K562 (cell line): ENCODE results near the gene EML6. TPM values are rescaled to one million over a fixed set of nuclear protein-coding genes. Genes with fewer than 3 reads are reported as not detected.

Experiments
- ATAC-seq: fragments of 200-7000 bp; cut with Tn5 transposase; 3 replicates; pipeline ENCODE4 v1.9.1; 2020; ENCODE audit warnings: moderate library complexity
- BruUV-seq: library from RNA; stranded (reverse); fragments of 400-500 nt; replicated peaks from 2 replicates; lab custom pipeline; 2021; lab: Mats Ljungman, UMichigan
- CTCF ChIA-PET: fragments of 300-600 bp; formaldehyde crosslinking; extraction: SDS; loops from one replicate; lab custom pipeline; 2021; ENCODE audit warnings: low intra/inter-chr PET ratio; lab: Yijun Ruan, JAX
- POLR2A ChIA-PET: fragments of 300-600, 350-650 bp; sonication (Branson Sonifier 250); formaldehyde crosslinking; extraction: SDS; loops from one replicate; lab custom pipeline; 2021; ENCODE audit warnings: antibody characterized with exemption, inconsistent platforms; lab: Yijun Ruan, JAX
- DNase-seq, 4 experiments: peaks; one replicate each; pipeline versions ENCODE4 v3.0.0 to v3.0.0-alpha.2; 2011 to 2018; ENCODE audit warnings: low spot score in 3 of 4, mixed read lengths in 3 of 4; ENCODE audit errors: extremely low read depth in 1 of 4
- FAIRE-seq: peaks from 2 replicates; lab custom pipeline; 2011; peaks lifted over from hg19 to GRCh38; lab: Jason Lieb, UNC
- H2AFZ ChIP-seq: 2 replicates; pipeline ENCODE4 v1.6.0; 2011; ENCODE audit warnings: low read depth, low read length, control low read depth, inconsistent platforms
- H3K27ac ChIP-seq: fragments of 200-600 bp; 3 replicates; pipeline ENCODE4 v1.8.0; 2011; ENCODE audit warnings: low read depth, mild to moderate bottlenecking, control low read depth, inconsistent platforms, low read length, moderate library complexity, mixed read lengths; ENCODE audit errors: extremely low read depth
- H3K27me3 ChIP-seq, 2 experiments: fragments of 300-600 bp in 1 of 2; 2 replicates in 1 of 2; 3 replicates in 1 of 2; pipeline versions ENCODE4 v1.6.0 to v1.8.0; 2011; ENCODE audit warnings: inconsistent platforms in 2 of 2, low read length in 2 of 2, mild to moderate bottlenecking in 1 of 2, mixed read lengths in 1 of 2, moderate library complexity in 1 of 2; ENCODE audit not compliant: control insufficient read depth in 2 of 2, insufficient read depth in 2 of 2
- H3K36me3 ChIP-seq: fragments of 300-600 bp; 3 replicates; pipeline ENCODE4 v1.8.0; 2011; ENCODE audit warnings: mild to moderate bottlenecking, low read length, inconsistent platforms; ENCODE audit not compliant: control insufficient read depth, insufficient read depth
- H3K4me1 ChIP-seq, 2 experiments: fragments of 200-600 bp in 1 of 2; replicated peaks in 1 of 2; 2 replicates in 1 of 2; 3 replicates in 1 of 2; pipeline versions ENCODE4 v1.5.1 to v1.8.0; 2011; ENCODE audit warnings: inconsistent platforms in 2 of 2, low read length in 2 of 2, mild to moderate bottlenecking in 1 of 2, mixed read lengths in 1 of 2, moderate library complexity in 1 of 2; ENCODE audit not compliant: control insufficient read depth in 2 of 2, insufficient read depth in 2 of 2
- H3K4me2 ChIP-seq: 2 replicates; pipeline ENCODE4 v1.6.1; 2011; ENCODE audit warnings: low read length, control low read depth, inconsistent platforms, mixed read lengths; ENCODE audit not compliant: insufficient read depth
- H3K4me3 ChIP-seq: fragments of 200-600 bp; sonication (generic), shearing (Covaris generic); 2 replicates; pipeline ENCODE4 v1.5.1; 2016; ENCODE audit warnings: control low read depth, inconsistent platforms
- H3K79me2 ChIP-seq: fragments of 200-600 bp; 3 replicates; pipeline ENCODE4 v1.8.0; 2011; ENCODE audit warnings: low read length, inconsistent platforms; ENCODE audit not compliant: control insufficient read depth, insufficient read depth
- H3K9ac ChIP-seq, 2 experiments: 2 replicates each; pipeline versions ENCODE4 v1.6.0 to v1.6.1; 2011; ENCODE audit warnings: low read depth in 2 of 2, low read length in 2 of 2, control low read depth in 1 of 2, inconsistent platforms in 1 of 2, mild to moderate bottlenecking in 1 of 2, mixed read lengths in 1 of 2; ENCODE audit not compliant: insufficient read depth in 1 of 2
- H3K9me1 ChIP-seq: one replicate; pipeline ENCODE4 v1.6.0; 2011; ENCODE audit warnings: inconsistent platforms, mild to moderate bottlenecking, low read length, moderate library complexity; ENCODE audit not compliant: control insufficient read depth, insufficient read depth
- H3K9me3 ChIP-seq: replicated peaks from 2 replicates; pipeline ENCODE4 v1.5.1; 2011; ENCODE audit warnings: low read depth, low read length, inconsistent platforms; ENCODE audit not compliant: control insufficient read depth, insufficient read depth
- H4K20me1 ChIP-seq: replicated peaks from 2 replicates; pipeline ENCODE4 v1.6.1; 2011; ENCODE audit warnings: low read length, inconsistent platforms, mixed read lengths; ENCODE audit not compliant: control insufficient read depth, insufficient read depth
- RBM22 ChIP-seq: fragments of 200-400 bp; formaldehyde crosslinking; IDR thresholded peaks from 2 replicates; pipeline ENCODE4 v1.6.1; 2018; ENCODE audit warnings: low read length, low read depth; ENCODE audit not compliant: poor library complexity, severe bottlenecking
- WGBS: fragments of 100-300 bp; shearing (Covaris generic); methylation state at CpG from one replicate; pipeline ENCODE4 v1.1.6; 2016; ENCODE audit warnings: low coverage, mixed read lengths; ENCODE audit not compliant: insufficient coverage; ENCODE audit errors: missing lambda C conversion rate; 5-methylcytosine and 5-hydroxymethylcytosine counted together
- in situ Hi-C: fragments of 300-500 bp; cut with MboI; formaldehyde crosslinking; loops from 4 replicates; pipeline ENCODE4 v1.15.0; 2018; ENCODE audit warnings: inconsistent platforms, mixed read lengths
- intact Hi-C: fragments of 100-400 bp; cut with micrococcal nuclease; formaldehyde crosslinking; loops from 2 replicates; pipeline ENCODE4 v1.14.2; 2022
- polyA plus RNA-seq, 8 experiments: library from polyadenylated mRNA; depleted of rRNA in 4 of 8; stranded (reverse) in 5 of 8; unstranded in 3 of 8; fragments of >200 nt; fragmentation: Nextera tagmentation in 2 of 8; fragmentation: Illumina TruSeq in 1 of 8; extraction: Ambion mirVana in 2 of 8; extraction: Trizol in 1 of 8; gene quantifications; 2 replicates each; pipeline versions ENCODE4 v1.2.1 to v1.2.3, GENCODE V29; 2011 to 2014; ENCODE audit warnings: inconsistent platforms in 1 of 8, missing spikeins in 1 of 8
- total RNA-seq, 7 experiments: library from RNA; depleted of rRNA in 6 of 7; stranded (reverse); fragments of >200 nt in 6 of 7; fragmentation: Illumina TruSeq in 2 of 7; extraction: Trizol in 2 of 7; gene quantifications; 2 replicates each; pipeline versions ENCODE4 v1.2.1 to v1.2.3, GENCODE V29; 2011 to 2021; ENCODE audit warnings: low replicate concordance in 1 of 7
- TF ChIP-seq, protein P1 (sequence below): sonication (generic); formaldehyde crosslinking; IDR thresholded peaks from 2 replicates; pipeline ENCODE4 v1.8.0; 2022; ENCODE audit warnings: missing genetic modification reagents, mild to moderate bottlenecking, borderline replicate concordance

The EML6 gene
- total and polyA plus RNA-seq, 9 of the 15 experiments (the other 6 are each of a cell fraction or from before 2014, with no cell fraction given), result 0.07 to 0.56 (median 0.25) TPM

DNA sequence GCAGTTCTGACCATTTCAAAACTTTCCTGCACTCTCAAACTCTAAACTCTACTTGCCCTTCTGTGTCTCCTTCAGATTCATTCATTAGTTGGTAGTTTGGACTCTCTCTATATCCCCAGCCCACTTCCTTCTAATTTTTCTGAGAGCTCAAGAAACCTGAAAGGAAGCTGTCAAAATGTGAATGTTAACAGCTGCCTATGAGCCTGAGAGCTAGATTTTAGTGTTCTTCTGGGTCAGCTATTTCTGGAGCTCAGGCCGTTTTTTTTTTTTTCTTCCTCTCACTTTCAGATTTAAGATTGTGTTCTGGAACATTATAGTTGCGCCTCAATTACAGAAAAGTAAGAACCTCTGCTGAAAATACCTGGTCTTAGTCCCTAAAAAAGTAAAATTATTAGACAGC lies 253.7 kb downstream of the EML6 start:
- intact Hi-C loops, result no loop called here
- CTCF ChIA-PET, result no interaction called here
- DNase-seq, result no peak

More for the DNA sequence above, 253.7 kb downstream of the EML6 start:
- no peak for ATAC-seq
- Histone ChIP-seq H3K79me2 (peaks cover 72% of the 10 kb centered on the region), H3K36me3 (peaks cover 79% of the 10 kb centered on the region)
- TF ChIP-seq, protein P1, sequence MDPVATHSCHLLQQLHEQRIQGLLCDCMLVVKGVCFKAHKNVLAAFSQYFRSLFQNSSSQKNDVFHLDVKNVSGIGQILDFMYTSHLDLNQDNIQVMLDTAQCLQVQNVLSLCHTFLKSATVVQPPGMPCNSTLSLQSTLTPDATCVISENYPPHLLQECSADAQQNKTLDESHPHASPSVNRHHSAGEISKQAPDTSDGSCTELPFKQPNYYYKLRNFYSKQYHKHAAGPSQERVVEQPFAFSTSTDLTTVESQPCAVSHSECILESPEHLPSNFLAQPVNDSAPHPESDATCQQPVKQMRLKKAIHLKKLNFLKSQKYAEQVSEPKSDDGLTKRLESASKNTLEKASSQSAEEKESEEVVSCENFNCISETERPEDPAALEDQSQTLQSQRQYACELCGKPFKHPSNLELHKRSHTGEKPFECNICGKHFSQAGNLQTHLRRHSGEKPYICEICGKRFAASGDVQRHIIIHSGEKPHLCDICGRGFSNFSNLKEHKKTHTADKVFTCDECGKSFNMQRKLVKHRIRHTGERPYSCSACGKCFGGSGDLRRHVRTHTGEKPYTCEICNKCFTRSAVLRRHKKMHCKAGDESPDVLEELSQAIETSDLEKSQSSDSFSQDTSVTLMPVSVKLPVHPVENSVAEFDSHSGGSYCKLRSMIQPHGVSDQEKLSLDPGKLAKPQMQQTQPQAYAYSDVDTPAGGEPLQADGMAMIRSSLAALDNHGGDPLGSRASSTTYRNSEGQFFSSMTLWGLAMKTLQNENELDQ (CRISPR knock-in tag), result no peak
- TF ChIP-seq RBM22, result peak; percentile 67
- TF ChIP-seq, all 486 proteins: peak for 1
- BruUV-seq, result no TSS peak
- peaks cover 9% of the 10 kb centered on the region; the same call in 1 of the 2 replicates for H4K20me1 ChIP-seq
- no peaks in the 10 kb centered on the region for H3K4me1 ChIP-seq
- no peak for FAIRE-seq
- no peak overlapping the region for H3K4me3 ChIP-seq
- H3K9me3 ChIP-seq, result no peaks in the 10 kb centered on the region
- POLR2A ChIA-PET, result interaction anchor here (0.9 to 1.2 kb wide), 3 partner anchors 10 to 47 kb away, joined by 3 to 4 read pairs (median 4); no protein-coding TSS in a partner anchor
- no peak overlapping the region for H3K9ac ChIP-seq
- in situ Hi-C loops, result no loop called here
- no peak overlapping the region for H3K4me2 ChIP-seq
- WGBS, result 78% methylated on average over 1 of the region's 2 CpGs
- no peak overlapping the region for H3K27ac ChIP-seq
- H2AFZ ChIP-seq, result no peak overlapping the region
- no peaks in the 10 kb centered on the region for H3K9me1 ChIP-seq
- H3K27me3 ChIP-seq, result no peaks in the 10 kb centered on the region
